ENCODE results near the gene GATB. TPM values are rescaled to one million over a fixed set of nuclear protein-coding genes. Genes with fewer than 3 reads are reported as not detected.

Gene GATB
- total RNA-seq, 3 donors from 2014 or later, result 15.6 to 20.2 (median 17.2) TPM

- no peaks in the 10 kb centered on the region for H3K9me3 ChIP-seq
- no peaks in the 10 kb centered on the region for H3K4me1 ChIP-seq (ENCODE audit: low read depth)
- DNase-seq, result no peak
- no peaks in the 10 kb centered on the region for H3K36me3 ChIP-seq (ENCODE audit: low read depth)
- H3K4me3 ChIP-seq, result no peak overlapping the region
- ATAC-seq, result no peak
- intact Hi-C loops (cut with DNase I, micrococcal nuclease), result no loop called here
- TF ChIP-seq CTCF (IDR thresholded peaks at IDR 0.05), result no peak
Measured at GRCh38 chr4:151721916-151722315, 38.9 kb downstream of the GATB start.

GRCh38 chr4:151721466-151721865 lies 39.3 kb downstream of the GATB start:
- Histone ChIP-seq H3K4me1 (ENCODE audit: low read depth) (no peaks in the 10 kb centered on the region), H3K36me3 (ENCODE audit: low read depth) (no peaks in the 10 kb centered on the region), H3K4me3 (no peak overlapping the region), H3K9me3 (no peaks in the 10 kb centered on the region)
- TF ChIP-seq CTCF (IDR thresholded peaks at IDR 0.05), result no peak
- intact Hi-C loops (cut with DNase I, micrococcal nuclease), result no loop called here
- DNase-seq (no peak), ATAC-seq (no peak)

- no peak for TF ChIP-seq CTCF (IDR thresholded peaks at IDR 0.05)
- intact Hi-C loops (cut with DNase I, micrococcal nuclease), result no loop called here
- no peak for ATAC-seq
- H3K36me3 ChIP-seq (ENCODE audit: low read depth), result no peaks in the 10 kb centered on the region
- DNase-seq, result no peak
- no peaks in the 10 kb centered on the region for H3K9me3 ChIP-seq
- H3K4me3 ChIP-seq, result no peak overlapping the region
- no peaks in the 10 kb centered on the region for H3K4me1 ChIP-seq (ENCODE audit: low read depth)
Measured at GRCh38 chr4:151719956-151720334, 40.9 kb downstream of the GATB start.

GRCh38 chr4:151718984-151719955 lies 41.5 kb downstream of the GATB start:
- Histone ChIP-seq H3K4me1 (ENCODE audit: low read depth) (no peaks in the 10 kb centered on the region), H3K36me3 (ENCODE audit: low read depth) (no peaks in the 10 kb centered on the region), H3K4me3 (no peak overlapping the region), H3K9me3 (no peaks in the 10 kb centered on the region)
- DNase-seq, result no peak
- no peak for TF ChIP-seq CTCF (IDR thresholded peaks at IDR 0.05)
- no peak for ATAC-seq
- intact Hi-C loops (cut with DNase I, micrococcal nuclease), result no loop called here

GRCh38 chr4:151717909-151718628 lies 42.7 kb downstream of the GATB start:
- H3K36me3 ChIP-seq (ENCODE audit: low read depth), result no peaks in the 10 kb centered on the region

More at GRCh38 chr4:151717909-151718628, 42.7 kb downstream of the GATB start:
- Histone ChIP-seq H3K9me3 (no peaks in the 10 kb centered on the region), H3K4me3 (no peak overlapping the region), H3K4me1 (ENCODE audit: low read depth) (no peaks in the 10 kb centered on the region)
- no peak for DNase-seq
- intact Hi-C loops (cut with DNase I, micrococcal nuclease), result no loop called here
- no peak for TF ChIP-seq CTCF (IDR thresholded peaks at IDR 0.05)
- no peak for ATAC-seq
